Mucosa of stomach (tissue), 1 donor: Measurements from ENCODE around the gene CD3D.

Experiments
- H3K27me3 ChIP-seq: one replicate; pipeline ENCODE4 v1.7.0; 2013; ENCODE audit warnings: mild to moderate bottlenecking, low read length; ENCODE audit not compliant: control insufficient read depth, insufficient read depth
- H3K36me3 ChIP-seq: one replicate; pipeline ENCODE4 v1.7.0; 2013; ENCODE audit warnings: low read length; ENCODE audit not compliant: control insufficient read depth, insufficient read depth
- H3K4me1 ChIP-seq: one replicate; pipeline ENCODE4 v1.7.0; 2013; ENCODE audit warnings: mild to moderate bottlenecking, low read length; ENCODE audit not compliant: control insufficient read depth, insufficient read depth
- H3K4me3 ChIP-seq: one replicate; pipeline ENCODE4 v1.7.0; 2013; ENCODE audit warnings: low read length
- H3K9ac ChIP-seq: one replicate; pipeline ENCODE4 v1.7.0; 2013; ENCODE audit warnings: mild to moderate bottlenecking, low read length, moderate library complexity
- H3K9me3 ChIP-seq: one replicate; pipeline ENCODE4 v1.7.0; 2013; ENCODE audit warnings: mild to moderate bottlenecking, low read length, moderate library complexity; ENCODE audit not compliant: control insufficient read depth
- donor health status: Pancreatic carcinoma.

The CD3D gene

GRCh38 chr11:118291477-118292135, 50.9 kb downstream of the CD3D start:
- H3K27me3 ChIP-seq = peaks cover 3% of the 10 kb centered on the region
- H3K9me3 ChIP-seq = no peaks in the 10 kb centered on the region
- H3K9ac ChIP-seq = no peak overlapping the region
- peaks cover 21% of the 10 kb centered on the region for H3K4me1 ChIP-seq
- H3K36me3 ChIP-seq = no peaks in the 10 kb centered on the region
- H3K4me3 ChIP-seq = peak overlapping the region; percentile 26

GRCh38 chr11:118290923-118291322, 51.6 kb downstream of the CD3D start:
- no peak overlapping the region for H3K4me3 ChIP-seq
- no peak overlapping the region for H3K9ac ChIP-seq
- H3K9me3 ChIP-seq = no peaks in the 10 kb centered on the region
- H3K27me3 ChIP-seq = peaks cover 3% of the 10 kb centered on the region
- H3K36me3 ChIP-seq = no peaks in the 10 kb centered on the region
- H3K4me1 ChIP-seq = peaks cover 15% of the 10 kb centered on the region

GRCh38 chr11:118289401-118289800, 53.1 kb downstream of the CD3D start:
- H3K4me1 ChIP-seq = peaks cover 7% of the 10 kb centered on the region
- H3K9ac ChIP-seq = no peak overlapping the region
- no peaks in the 10 kb centered on the region for H3K27me3 ChIP-seq
- no peaks in the 10 kb centered on the region for H3K9me3 ChIP-seq
- H3K4me3 ChIP-seq = no peak overlapping the region
- no peaks in the 10 kb centered on the region for H3K36me3 ChIP-seq
